IMR-90 (cell line): ENCODE results near the gene S1PR3. TPM values are rescaled to one million over a fixed set of nuclear protein-coding genes. Genes with fewer than 3 reads are reported as not detected.

ENCODE experiments used
- ATAC-seq: fragments of 200-7000 bp; cut with Tn5 transposase; 2 replicates; pipeline ENCODE4 v1.9.1; 2020; ENCODE audit warnings: low read depth, mild to moderate bottlenecking, moderate library complexity
- BruUV-seq: library from RNA; stranded (reverse); fragments of 400-500 nt; replicated peaks from 2 replicates; lab custom pipeline; 2021; lab: Mats Ljungman, UMichigan
- CTCF ChIA-PET: fragments of 300-600 bp; formaldehyde crosslinking; extraction: SDS; loops from one replicate; lab custom pipeline; 2021; ENCODE audit warnings: antibody characterized with exemption; lab: Yijun Ruan, JAX
- POLR2A ChIA-PET: fragments of 300-600 bp; sonication (Branson Sonifier 250); formaldehyde crosslinking; loops from one replicate; lab custom pipeline; 2022; ENCODE audit warnings: antibody characterized with exemption; ENCODE audit not compliant: unreplicated experiment; lab: Charles Lee
- DNase-seq: peaks from one replicate; pipeline ENCODE4 v3.0.0; 2013
- H2AFZ ChIP-seq: replicated peaks from 2 replicates; pipeline ENCODE3; 2013; ENCODE audit warnings: low read length, mild to moderate bottlenecking; ENCODE audit not compliant: poor library complexity
- H2AK5ac ChIP-seq: 2 replicates; pipeline ENCODE4 v1.6.1; 2013; ENCODE audit warnings: low read depth, low read length, inconsistent platforms
- H2AK9ac ChIP-seq: replicated peaks from 2 replicates; pipeline ENCODE3; 2013; ENCODE audit warnings: mild to moderate bottlenecking, low read depth, low read length, moderate library complexity; ENCODE audit not compliant: poor library complexity
- H2BK120ac ChIP-seq: 2 replicates; pipeline ENCODE4 v1.6.1; 2013; ENCODE audit warnings: low read depth, low read length, inconsistent platforms
- H2BK15ac ChIP-seq: 3 replicates; pipeline ENCODE4 v1.6.1; 2013; ENCODE audit warnings: low read depth, low read length, inconsistent platforms
- H2BK20ac ChIP-seq: 2 replicates; pipeline ENCODE4 v1.6.1; 2013; ENCODE audit warnings: low read depth, mild to moderate bottlenecking, inconsistent platforms, low read length, moderate library complexity
- H2BK5ac ChIP-seq: 2 replicates; pipeline ENCODE4 v1.6.1; 2013; ENCODE audit warnings: mild to moderate bottlenecking, low read depth, low read length, inconsistent platforms; ENCODE audit not compliant: poor library complexity, severe bottlenecking
- H3K14ac ChIP-seq: replicated peaks from 2 replicates; pipeline ENCODE4 v1.6.1; 2013; ENCODE audit warnings: low read depth, low read length, inconsistent platforms
- H3K18ac ChIP-seq: 2 replicates; pipeline ENCODE4 v1.6.1; 2013; ENCODE audit warnings: low read depth, low read length, control low read depth
- H3K23ac ChIP-seq: 2 replicates; pipeline ENCODE4 v1.6.1; 2013; ENCODE audit warnings: low read depth, low read length, inconsistent platforms
- H3K27ac ChIP-seq: 2 replicates; pipeline ENCODE4 v1.5.1; 2013; ENCODE audit warnings: mild to moderate bottlenecking, control low read depth, low read length; ENCODE audit not compliant: insufficient read depth
- H3K27me3 ChIP-seq: 2 replicates; pipeline ENCODE4 v1.6.1; 2013; ENCODE audit warnings: low read length; ENCODE audit not compliant: control insufficient read depth, insufficient read depth
- H3K36me3 ChIP-seq: 2 replicates; pipeline ENCODE4 v1.6.1; 2013; ENCODE audit warnings: low read length, mixed read lengths; ENCODE audit not compliant: control insufficient read depth, insufficient read depth
- H3K4ac ChIP-seq: 2 replicates; pipeline ENCODE4 v1.6.1; 2013; ENCODE audit warnings: low read depth, low read length, inconsistent platforms
- H3K4me1 ChIP-seq: 2 replicates; pipeline ENCODE4 v1.6.1; 2013; ENCODE audit warnings: low read length, mixed read lengths; ENCODE audit not compliant: control insufficient read depth, insufficient read depth
- H3K4me2 ChIP-seq: 2 replicates; pipeline ENCODE4 v1.6.1; 2013; ENCODE audit warnings: low read depth, mild to moderate bottlenecking, control low read depth, low read length, moderate library complexity
- H3K4me3 ChIP-seq: 2 replicates; pipeline ENCODE4 v1.5.1; 2013; ENCODE audit warnings: low read depth, mild to moderate bottlenecking, control low read depth, low read length, moderate library complexity; ENCODE audit not compliant: insufficient read depth
- H3K56ac ChIP-seq: 2 replicates; pipeline ENCODE4 v1.6.1; 2013; ENCODE audit warnings: low read length, inconsistent platforms; ENCODE audit not compliant: insufficient read depth; ENCODE audit errors: extremely low read depth
- H3K79me1 ChIP-seq, 2 experiments: 2 replicates each; pipeline ENCODE4 v1.6.1; 2013; ENCODE audit warnings: low read length in 2 of 2, inconsistent platforms in 1 of 2, low read depth in 1 of 2
- H3K9ac ChIP-seq: 2 replicates; pipeline ENCODE4 v1.6.1; 2013; ENCODE audit warnings: low read depth, low read length, control low read depth
- H3K9me1 ChIP-seq: 2 replicates; pipeline ENCODE4 v1.6.1; 2013; ENCODE audit warnings: low read length, inconsistent platforms; ENCODE audit not compliant: insufficient read depth
- H3K9me3 ChIP-seq: 2 replicates; pipeline ENCODE4 v1.6.1; 2013; ENCODE audit warnings: low read length; ENCODE audit not compliant: control insufficient read depth, insufficient read depth
- H4K20me1 ChIP-seq: 2 replicates; pipeline ENCODE4 v1.6.1; 2013; ENCODE audit warnings: low read length, inconsistent platforms; ENCODE audit not compliant: insufficient read depth
- H4K5ac ChIP-seq: 2 replicates; pipeline ENCODE4 v1.6.1; 2013; ENCODE audit warnings: mild to moderate bottlenecking, low read depth, low read length, control low read depth
- H4K8ac ChIP-seq, 2 experiments: 2 replicates each; pipeline ENCODE4 v1.6.1; 2013; ENCODE audit warnings: low read depth in 2 of 2, low read length in 2 of 2, control low read depth in 1 of 2, inconsistent platforms in 1 of 2
- H4K91ac ChIP-seq: 2 replicates; pipeline ENCODE4 v1.6.1; 2013; ENCODE audit warnings: low read depth, low read length, inconsistent platforms; ENCODE audit not compliant: insufficient read depth
- CEBPB ChIP-seq: IDR thresholded peaks from 2 replicates; pipeline ENCODE4 v1.6.1; 2012; ENCODE audit warnings: low read depth, low read length, improper control_type of control experiment
- RAD21 ChIP-seq: IDR thresholded peaks from 2 replicates; pipeline ENCODE4 v1.6.1; 2012; ENCODE audit warnings: low read length, improper control_type of control experiment
- RFX5 ChIP-seq: IDR thresholded peaks from 2 replicates; pipeline ENCODE4 v1.8.0; 2012; ENCODE audit warnings: low read depth, mild to moderate bottlenecking, low read length, moderate library complexity
- WGBS, 2 experiments: methylation state at CpG; one replicate each; pipeline versions ENCODE4 v1.1.5 to v1.1.7; 2013; ENCODE audit warnings: missing lambda C conversion rate in 2 of 2; ENCODE audit not compliant: insufficient read length in 1 of 2; ENCODE audit errors: extremely low coverage in 2 of 2; 5-methylcytosine and 5-hydroxymethylcytosine counted together
- dilution Hi-C: fragments of 300-500 bp; cut with HindIII; formaldehyde crosslinking; loops from one replicate; pipeline ENCODE4 v1.14.3; 2018; ENCODE audit warnings: low sequenced_read_pairs; ENCODE audit not compliant: unreplicated experiment
- in situ Hi-C: fragments of 300-500 bp; cut with MboI; formaldehyde crosslinking; loops from 3 replicates; pipeline ENCODE4 v1.14.3; 2019; ENCODE audit warnings: low sequenced_read_pairs, inconsistent platforms, mixed read lengths
- intact Hi-C: fragments of 100-400 bp; cut with micrococcal nuclease; formaldehyde crosslinking; loops from 2 replicates; pipeline ENCODE4 v1.10.0; 2022
- polyA plus RNA-seq, 3 experiments: library from polyadenylated mRNA; depleted of rRNA; stranded (reverse); fragments of >200 nt; gene quantifications; 2 replicates each; pipeline ENCODE4 v1.2.3, GENCODE V29; 2012; ENCODE audit warnings: low replicate concordance in 1 of 3
- total RNA-seq: library from RNA; depleted of rRNA; stranded (reverse); fragments of >200 nt; gene quantifications from 2 replicates; pipeline ENCODE4 v1.2.3, GENCODE V29; 2012
- TF ChIP-seq, protein P1 (sequence below): fragments of 150-350 bp; IDR thresholded peaks from 2 replicates; pipeline ENCODE4 v1.6.1; 2016; ENCODE audit warnings: low read depth, mild to moderate bottlenecking, low read length, moderate library complexity, borderline replicate concordance

S1PR3 gene
- total and polyA plus RNA-seq, 2 of the 4 experiments (the other 2 are of a cell fraction), result 28.4 to 28.7 TPM

GRCh38 chr9:89006996-89007967 is 16.0 kb downstream of the S1PR3 start (continued):
- TF ChIP-seq CEBPB (no peak), RAD21 (no peak), RFX5 (no peak)

GRCh38 chr9:89008055-89008743 is 16.9 kb downstream of the S1PR3 start:
- Histone ChIP-seq H3K27ac (no peak overlapping the region), H2BK120ac (no peak overlapping the region), H2AK9ac (no peak overlapping the region), H4K8ac (no peak overlapping the region), H3K9me1 (peaks cover 5% of the 10 kb centered on the region; the same call in 1 of the 2 replicates), H4K5ac (no peak overlapping the region), H3K27me3 (no peaks in the 10 kb centered on the region), H2BK5ac (no peak overlapping the region), H3K4me2 (no peak overlapping the region), H3K56ac (no peak overlapping the region), H4K20me1 (no peaks in the 10 kb centered on the region), H3K23ac (no peak overlapping the region), H3K4ac (no peak overlapping the region), H2BK15ac (no peak overlapping the region), H2AFZ (no peak overlapping the region), H2AK5ac (no peak overlapping the region), H3K14ac (no peak overlapping the region), H2BK20ac (no peak overlapping the region), H3K9ac (no peak overlapping the region), H3K36me3 (peaks cover 18% of the 10 kb centered on the region), H3K18ac (no peak overlapping the region), H3K9me3 (no peaks in the 10 kb centered on the region), H3K79me1 (no peaks in the 10 kb centered on the region), H3K4me3 (no peak overlapping the region), H3K4me1 (no peaks in the 10 kb centered on the region), H4K91ac (no peak overlapping the region)
- dilution Hi-C loops, result no loop called here
- ChIA-PET CTCF (no interaction called here), POLR2A (interaction anchor here (1.1 kb wide), 1 partner anchor 15 kb away, joined by 5 read pairs; no protein-coding TSS in a partner anchor)
- in situ Hi-C loops, result loop anchor here (10.0 to 25.0 kb wide), 3 partner anchors 813 to 1321 kb away; partner anchors contain the start of gene CDK20
- ATAC-seq, result no peak
- no peak for DNase-seq
- intact Hi-C loops, result loop anchor here (5.0 kb wide), 1 partner anchor 169 kb away; the partner anchor contains the start of gene SHC3
- 83% methylated on average over 3 of the region's 9 CpGs; no CpG with 5 or more reads in 1 of the 2 experiments for WGBS, 2 experiments
- BruUV-seq, result no TSS peak
- no peak for TF ChIP-seq RFX5
- TF ChIP-seq, protein P1, sequence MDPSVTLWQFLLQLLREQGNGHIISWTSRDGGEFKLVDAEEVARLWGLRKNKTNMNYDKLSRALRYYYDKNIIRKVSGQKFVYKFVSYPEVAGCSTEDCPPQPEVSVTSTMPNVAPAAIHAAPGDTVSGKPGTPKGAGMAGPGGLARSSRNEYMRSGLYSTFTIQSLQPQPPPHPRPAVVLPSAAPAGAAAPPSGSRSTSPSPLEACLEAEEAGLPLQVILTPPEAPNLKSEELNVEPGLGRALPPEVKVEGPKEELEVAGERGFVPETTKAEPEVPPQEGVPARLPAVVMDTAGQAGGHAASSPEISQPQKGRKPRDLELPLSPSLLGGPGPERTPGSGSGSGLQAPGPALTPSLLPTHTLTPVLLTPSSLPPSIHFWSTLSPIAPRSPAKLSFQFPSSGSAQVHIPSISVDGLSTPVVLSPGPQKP, result no peak
